Measurements from ENCODE around the gene EIF4E2. TPM values are rescaled to one million over a fixed set of nuclear protein-coding genes. Genes with fewer than 3 reads are reported as not detected.

The EIF4E2 gene
- total and polyA plus RNA-seq, 2 donors (not counting 3 experiments of a cell fraction or from before 2014, with no cell fraction given): 50.0 to 96.5 TPM

GRCh38 chr2:232571026-232571474, 20.6 kb downstream of the EIF4E2 start:
- no peaks in the 10 kb centered on the region for H3K27me3 ChIP-seq (ENCODE audit: control insufficient read depth in 2 of 2, insufficient read depth in 2 of 2, low read length in 2 of 2)
- TF ChIP-seq FOS (IDR thresholded peaks at IDR 0.05; ENCODE audit: borderline replicate concordance, insufficient read depth, low read length) (no peak), GATA2 (IDR thresholded peaks at IDR 0.05; ENCODE audit: insufficient read depth, insufficient read length, low read depth, low read length) (no peak), POLR2A (IDR thresholded peaks at IDR 0.05; ENCODE audit: low read depth, low read length) (no peak), EZH2 (IDR thresholded peaks at IDR 0.05; ENCODE audit: borderline replicate concordance, low read depth, low read length, severe bottlenecking) (no peak), POLR2AphosphoS5 (IDR thresholded peaks at IDR 0.05; ENCODE audit: insufficient read depth, low read depth, low read length) (no peak), MYC (IDR thresholded peaks at IDR 0.05; ENCODE audit: low read depth, low read length) (no peak), CTCF (IDR thresholded peaks at IDR 0.05; ENCODE audit: extremely low read depth in 1 of 2, insufficient read depth in 1 of 2, low read depth in 1 of 2, low read length in 2 of 2) (no peak), JUN (IDR thresholded peaks at IDR 0.05; ENCODE audit: borderline replicate concordance, insufficient read depth, insufficient read length, low read depth) (no peak), MAX (IDR thresholded peaks at IDR 0.05; ENCODE audit: insufficient read depth, insufficient read length) (no peak)
- H3K9me1 ChIP-seq (replicated peaks; ENCODE audit: control insufficient read depth, extremely low read depth, insufficient read depth, low read length): no peaks in the 10 kb centered on the region
- no peaks in the 10 kb centered on the region for H3K9me3 ChIP-seq (replicated peaks; ENCODE audit: control insufficient read depth, insufficient read depth, low read length)
- no peak overlapping the region for H3K4me3 ChIP-seq (replicated peaks in 1 of 3; ENCODE audit: insufficient read depth in 1 of 3, low read depth in 1 of 3, low read length in 3 of 3)
- ChIA-PET POLR2A (no interaction called here), CTCF (interaction anchor here (1.6 kb wide), 1 partner anchor 9 kb away, joined by 5 read pairs; no protein-coding TSS in a partner anchor)
- no peaks in the 10 kb centered on the region for H4K20me1 ChIP-seq (replicated peaks; ENCODE audit: control insufficient read depth, extremely low read depth, insufficient read depth, low read length)
- DNase-seq (ENCODE audit: low read depth, low spot score) (no peak), FAIRE-seq (peak; percentile 52)
- dilution Hi-C loops (cut with MboI; ENCODE audit: extremely low pct_ligation_motif_present, low sequenced_read_pairs) (no loop called here), intact Hi-C loops (cut with micrococcal nuclease) (no loop called here)
- no TSS peak for BruUV-seq (replicated peaks)
- no peak overlapping the region for H3K4me2 ChIP-seq (ENCODE audit: insufficient read depth, low read length)
- H3K27ac ChIP-seq (ENCODE audit: insufficient read depth, low read depth, low read length): no peak overlapping the region
- H3K79me2 ChIP-seq (ENCODE audit: control insufficient read depth, insufficient read depth, low read length): no peaks in the 10 kb centered on the region
- H2AFZ ChIP-seq (ENCODE audit: low read depth, low read length): no peak overlapping the region
- peaks cover 22 to 44% of the 10 kb centered on the region in 2 experiments for H3K36me3 ChIP-seq (ENCODE audit: control insufficient read depth in 2 of 2, extremely low read depth in 1 of 2, insufficient read depth in 2 of 2, low read length in 2 of 2)
- H3K9ac ChIP-seq (replicated peaks; ENCODE audit: extremely low read depth, insufficient read depth, low read length): no peak overlapping the region
- no peaks in the 10 kb centered on the region for H3K4me1 ChIP-seq (ENCODE audit: control insufficient read depth, extremely low read depth, insufficient read depth, low read length)

Measured in endothelial cell of umbilical vein (primary cell).